ENCODE data around the gene GATA2.

Gene GATA2

DNA sequence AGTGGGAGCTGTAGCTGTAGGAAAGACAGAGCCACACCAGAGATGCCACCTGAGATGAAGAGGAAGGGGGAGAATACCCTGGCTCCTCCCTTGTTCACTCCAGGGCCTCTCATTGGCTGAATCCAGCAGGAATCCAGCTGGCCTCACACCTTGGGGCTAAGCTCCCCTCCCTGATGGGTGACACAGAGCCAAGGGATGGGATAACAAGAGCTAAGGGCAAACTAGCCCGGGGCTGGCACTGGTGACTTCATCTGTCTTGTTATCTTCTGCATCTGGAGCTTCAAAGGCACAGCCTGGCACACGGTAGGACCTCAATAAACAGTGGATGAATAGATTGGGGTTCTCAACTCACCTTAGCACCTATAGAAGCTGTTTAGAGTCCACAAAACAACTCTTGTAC is 13.8 kb upstream of the GATA2 start:
- Histone ChIP-seq H2BK12ac (ENCODE audit: low read length) (peak overlapping the region; percentile 11), H3K79me2 (ENCODE audit: control insufficient read depth, insufficient read depth, low read length, poor library complexity) (no peaks in the 10 kb centered on the region), H3K27me3 (ENCODE audit: insufficient read depth, low read length) (no peaks in the 10 kb centered on the region), H3K9ac (ENCODE audit: low read length) (no peak overlapping the region), H3K4me1 (ENCODE audit: control insufficient read depth in 1 of 2, insufficient read depth in 2 of 2, low read length in 2 of 2) (peaks cover 10 to 17% of the 10 kb centered on the region in 2 experiments), H2AK5ac (ENCODE audit: low read length) (peak overlapping the region; percentile 28), H3K14ac (ENCODE audit: low read length) (no peak overlapping the region), H3K4ac (ENCODE audit: low read depth, low read length) (no peak overlapping the region), H3K27ac (ENCODE audit: low read depth, low read length) (no peak overlapping the region), H3K23ac (ENCODE audit: low read length) (no peak overlapping the region), H4K8ac (ENCODE audit: low read depth, low read length) (no peak overlapping the region), H4K91ac (ENCODE audit: low read depth, low read length) (no peak overlapping the region), H3K4me3 (ENCODE audit: low read depth, low read length) (no peak overlapping the region), H3K9me3 (ENCODE audit: insufficient read depth, low read depth, low read length) (peaks cover 2% of the 10 kb centered on the region), H3K36me3 (ENCODE audit: control insufficient read depth in 1 of 2, insufficient read depth in 2 of 2, low read length in 2 of 2) (peaks cover 5 to 9% of the 10 kb centered on the region in 2 experiments), H3K18ac (ENCODE audit: low read length) (no peak overlapping the region), H3K79me1 (ENCODE audit: low read length) (peaks cover 23% of the 10 kb centered on the region), H2AFZ (ENCODE audit: insufficient read depth, low read length, poor library complexity) (no peak overlapping the region), H2BK5ac (ENCODE audit: low read depth, low read length, poor library complexity) (no peak overlapping the region), H2BK120ac (ENCODE audit: insufficient read depth, low read length, poor library complexity) (no peak overlapping the region), H3K4me2 (ENCODE audit: low read length) (no peak overlapping the region), H4K12ac (ENCODE audit: low read depth, low read length) (no peak overlapping the region)
- WGBS (ENCODE audit: extremely low coverage, insufficient coverage, insufficient read length): no CpG with 5 or more reads among the region's 2 CpGs
- peak; percentile 65 to 71 for DNase-seq

DNA sequence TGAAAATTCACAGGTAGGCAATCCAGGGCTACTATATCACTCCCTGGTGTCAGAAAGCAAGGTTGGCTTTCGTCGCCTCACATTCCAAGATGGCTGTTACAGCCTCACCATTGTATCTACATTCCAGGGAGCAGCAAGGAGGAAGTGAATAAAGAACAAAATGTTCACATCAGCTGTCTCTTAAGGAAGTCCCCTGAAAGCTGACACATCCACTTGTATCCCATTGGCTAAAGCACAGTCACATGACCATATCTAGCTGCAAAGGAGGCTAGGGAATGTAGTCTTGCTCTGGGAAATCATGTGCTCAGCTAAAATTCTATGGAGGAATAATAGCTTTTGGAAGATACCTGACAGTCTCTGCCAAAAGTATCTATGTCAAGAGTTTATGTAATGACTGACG is 12.8 kb upstream of the GATA2 start:
- Histone ChIP-seq H4K12ac (ENCODE audit: low read depth, low read length) (no peak overlapping the region), H3K79me2 (ENCODE audit: control insufficient read depth, insufficient read depth, low read length, poor library complexity) (no peaks in the 10 kb centered on the region), H3K4me2 (ENCODE audit: low read length) (no peak overlapping the region), H3K36me3 (ENCODE audit: control insufficient read depth in 1 of 2, insufficient read depth in 2 of 2, low read length in 2 of 2) (peaks cover 5 to 9% of the 10 kb centered on the region in 2 experiments), H3K4me3 (ENCODE audit: low read depth, low read length) (no peak overlapping the region), H3K79me1 (ENCODE audit: low read length) (peaks cover 23% of the 10 kb centered on the region), H3K4ac (ENCODE audit: low read depth, low read length) (no peak overlapping the region), H2AFZ (ENCODE audit: insufficient read depth, low read length, poor library complexity) (no peak overlapping the region), H2BK120ac (ENCODE audit: insufficient read depth, low read length, poor library complexity) (peak overlapping the region; percentile 25), H4K91ac (ENCODE audit: low read depth, low read length) (peak overlapping the region; percentile 13), H3K18ac (ENCODE audit: low read length) (no peak overlapping the region), H4K8ac (ENCODE audit: low read depth, low read length) (no peak overlapping the region), H2AK5ac (ENCODE audit: low read length) (no peak overlapping the region), H2BK5ac (ENCODE audit: low read depth, low read length, poor library complexity) (no peak overlapping the region), H3K4me1 (ENCODE audit: control insufficient read depth in 1 of 2, insufficient read depth in 2 of 2, low read length in 2 of 2) (peaks cover 10 to 20% of the 10 kb centered on the region in 2 experiments), H3K9me3 (ENCODE audit: insufficient read depth, low read depth, low read length) (peaks cover 2% of the 10 kb centered on the region), H3K27ac (ENCODE audit: low read depth, low read length) (no peak overlapping the region), H3K9ac (ENCODE audit: low read length) (no peak overlapping the region), H3K27me3 (ENCODE audit: insufficient read depth, low read length) (no peaks in the 10 kb centered on the region), H2BK12ac (ENCODE audit: low read length) (no peak overlapping the region), H3K23ac (ENCODE audit: low read length) (no peak overlapping the region), H3K14ac (ENCODE audit: low read length) (no peak overlapping the region)
- WGBS (ENCODE audit: extremely low coverage, insufficient coverage, insufficient read length): no CpG with 5 or more reads among the region's 3 CpGs
- peak in 1 of 2 donors; percentile 71 for DNase-seq

DNA sequence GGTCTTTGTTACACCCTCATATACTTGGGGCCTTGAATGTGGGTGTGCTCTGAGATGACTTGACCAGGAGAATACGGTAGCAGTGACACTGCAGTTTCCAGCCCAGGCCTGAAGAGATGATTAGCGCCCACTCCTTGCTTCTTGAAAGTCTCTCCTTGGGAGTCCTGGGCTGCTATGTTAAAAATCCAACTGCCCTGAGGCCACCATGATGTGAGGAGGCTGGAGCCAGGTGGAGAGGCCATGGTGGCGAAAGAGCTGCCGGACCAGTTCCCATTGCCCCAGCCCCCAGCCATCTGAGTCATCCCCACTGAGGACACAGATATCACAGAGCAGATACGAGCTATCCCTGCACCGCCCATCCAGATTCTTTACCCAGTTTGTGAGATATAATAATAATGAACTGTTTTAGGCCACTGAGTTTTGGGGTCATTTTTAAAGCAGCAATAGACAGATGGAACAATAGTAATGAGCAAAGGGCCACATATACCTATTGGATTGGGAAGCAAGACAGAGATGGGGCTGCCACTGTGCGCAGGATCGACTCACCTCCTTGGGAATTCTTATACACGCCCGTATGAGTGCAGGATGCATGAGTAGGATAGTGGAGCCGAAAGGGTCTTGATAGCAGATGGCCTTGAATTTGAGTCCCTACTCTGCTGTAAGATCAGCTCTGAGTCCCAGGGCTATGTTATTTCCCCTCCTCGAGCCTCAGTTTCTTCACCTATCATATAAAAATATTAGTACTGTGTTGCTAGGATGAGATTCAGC is 12.1 kb upstream of the GATA2 start:
- Histone ChIP-seq H3K27ac (ENCODE audit: low read depth, low read length) (peak overlapping the region; percentile 81), H3K79me2 (ENCODE audit: control insufficient read depth, insufficient read depth, low read length, poor library complexity) (no peaks in the 10 kb centered on the region), H3K36me3 (ENCODE audit: control insufficient read depth in 1 of 2, insufficient read depth in 2 of 2, low read length in 2 of 2) (peaks cover 5 to 9% of the 10 kb centered on the region in 2 experiments), H4K12ac (ENCODE audit: low read depth, low read length) (no peak overlapping the region), H2AFZ (ENCODE audit: insufficient read depth, low read length, poor library complexity) (no peak overlapping the region), H3K9ac (ENCODE audit: low read length) (no peak overlapping the region), H3K27me3 (ENCODE audit: insufficient read depth, low read length) (no peaks in the 10 kb centered on the region), H3K79me1 (ENCODE audit: low read length) (peaks cover 23% of the 10 kb centered on the region), H3K4me1 (ENCODE audit: control insufficient read depth in 1 of 2, insufficient read depth in 2 of 2, low read length in 2 of 2) (peaks cover 10 to 20% of the 10 kb centered on the region in 2 experiments), H2BK12ac (ENCODE audit: low read length) (peak overlapping the region; percentile 58), H3K4me3 (ENCODE audit: low read depth, low read length) (no peak overlapping the region), H3K4ac (ENCODE audit: low read depth, low read length) (peak overlapping the region; percentile 49), H4K91ac (ENCODE audit: low read depth, low read length) (peak overlapping the region; percentile 88), H3K18ac (ENCODE audit: low read length) (peak overlapping the region; percentile 57), H3K9me3 (ENCODE audit: insufficient read depth, low read depth, low read length) (peaks cover 2% of the 10 kb centered on the region), H3K14ac (ENCODE audit: low read length) (peak overlapping the region; percentile 63), H2BK120ac (ENCODE audit: insufficient read depth, low read length, poor library complexity) (peak overlapping the region; percentile 90), H3K4me2 (ENCODE audit: low read length) (no peak overlapping the region), H2BK5ac (ENCODE audit: low read depth, low read length, poor library complexity) (peak overlapping the region; percentile 79), H3K23ac (ENCODE audit: low read length) (no peak overlapping the region), H4K8ac (ENCODE audit: low read depth, low read length) (peak overlapping the region; percentile 68), H2AK5ac (ENCODE audit: low read length) (no peak overlapping the region)
- WGBS (ENCODE audit: extremely low coverage, insufficient coverage, insufficient read length): no CpG with 5 or more reads among the region's 12 CpGs
- DNase-seq: peak; percentile 99

DNA sequence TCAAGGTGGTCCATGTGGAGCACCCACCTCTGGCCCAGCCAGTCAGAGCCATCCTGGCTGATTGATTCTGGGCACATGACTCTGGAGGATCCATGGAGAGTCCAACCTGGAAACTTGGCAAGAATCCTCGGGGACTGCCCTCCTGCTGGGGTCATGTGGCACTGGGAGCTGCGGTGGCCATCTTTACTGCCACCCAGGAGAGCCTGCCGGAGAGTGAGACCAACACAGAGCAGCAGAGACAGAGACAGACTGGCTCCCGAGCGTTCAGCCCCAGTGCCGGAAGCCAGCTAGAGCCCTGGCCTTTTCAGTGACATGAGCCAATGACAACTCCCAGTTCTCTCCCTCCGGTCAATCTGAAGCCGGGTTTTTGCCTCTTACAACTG is 11.5 kb upstream of the GATA2 start:
- Histone ChIP-seq H3K23ac (ENCODE audit: low read length) (no peak overlapping the region), H3K79me1 (ENCODE audit: low read length) (peaks cover 24% of the 10 kb centered on the region), H3K4me2 (ENCODE audit: low read length) (no peak overlapping the region), H3K27me3 (ENCODE audit: insufficient read depth, low read length) (no peaks in the 10 kb centered on the region), H3K14ac (ENCODE audit: low read length) (peak overlapping the region; percentile 63), H3K4ac (ENCODE audit: low read depth, low read length) (peak overlapping the region; percentile 49), H2AK5ac (ENCODE audit: low read length) (peak overlapping the region; percentile 52), H2BK120ac (ENCODE audit: insufficient read depth, low read length, poor library complexity) (peak overlapping the region; percentile 90), H2AFZ (ENCODE audit: insufficient read depth, low read length, poor library complexity) (no peak overlapping the region), H2BK5ac (ENCODE audit: low read depth, low read length, poor library complexity) (peak overlapping the region; percentile 79), H3K18ac (ENCODE audit: low read length) (peak overlapping the region; percentile 57), H2BK12ac (ENCODE audit: low read length) (peak overlapping the region; percentile 58), H3K27ac (ENCODE audit: low read depth, low read length) (peak overlapping the region; percentile 81), H3K4me1 (ENCODE audit: control insufficient read depth in 1 of 2, insufficient read depth in 2 of 2, low read length in 2 of 2) (peaks cover 10 to 20% of the 10 kb centered on the region in 2 experiments), H3K9ac (ENCODE audit: low read length) (no peak overlapping the region), H4K91ac (ENCODE audit: low read depth, low read length) (peak overlapping the region; percentile 88), H3K79me2 (ENCODE audit: control insufficient read depth, insufficient read depth, low read length, poor library complexity) (no peaks in the 10 kb centered on the region), H3K4me3 (ENCODE audit: low read depth, low read length) (no peak overlapping the region), H3K9me3 (ENCODE audit: insufficient read depth, low read depth, low read length) (peaks cover 4% of the 10 kb centered on the region), H3K36me3 (ENCODE audit: control insufficient read depth in 1 of 2, insufficient read depth in 2 of 2, low read length in 2 of 2) (peaks cover 5 to 10% of the 10 kb centered on the region in 2 experiments), H4K8ac (ENCODE audit: low read depth, low read length) (peak overlapping the region; percentile 68), H4K12ac (ENCODE audit: low read depth, low read length) (no peak overlapping the region)
- no CpG with 5 or more reads among the region's 8 CpGs for WGBS (ENCODE audit: extremely low coverage, insufficient coverage, insufficient read length)
- no peak for DNase-seq
